Ovary (tissue), 9 donors: ENCODE results near the gene CARMIL1. TPM values are rescaled to one million over a fixed set of nuclear protein-coding genes. Genes with fewer than 3 reads are reported as not detected.
A peak's percentile ranks its signal among the peaks of the same experiment; 100 is the strongest.

Experiments
- DNase-seq, 5 donors: peaks; one replicate each; pipeline ENCODE4 v3.0.0-alpha.2; 2019 to 2020
- H3K27ac ChIP-seq, 2 donors: fragments of 200-600 bp; one replicate each; pipeline versions ENCODE4 v1.5.1 to v1.8.0; 2019 to 2022
- H3K27me3 ChIP-seq: fragments of 200-600 bp; one replicate; pipeline ENCODE4 v1.8.0; 2022
- H3K36me3 ChIP-seq: fragments of 200-600 bp; sonication (generic); one replicate; pipeline ENCODE4 v1.5.1; 2019
- H3K4me1 ChIP-seq: one replicate; pipeline ENCODE4 v1.8.1; 2013; ENCODE audit warnings: mild to moderate bottlenecking, moderate library complexity; ENCODE audit not compliant: insufficient read depth
- H3K4me3 ChIP-seq: fragments of 200-600 bp; sonication (generic); one replicate; pipeline ENCODE4 v1.5.1; 2017
- H3K9me3 ChIP-seq, 2 donors: fragments of 200-600 bp in 1 of 2; sonication (generic) in 1 of 2; one replicate each; pipeline versions ENCODE4 v1.5.1 to v1.8.1; 2013 to 2019; ENCODE audit warnings: mild to moderate bottlenecking in 1 of 2, moderate library complexity in 1 of 2
- CTCF ChIP-seq, 3 donors: fragments of 450-650 bp in 2 of 3; fragments of 200-600 bp in 1 of 3; IDR thresholded peaks; one replicate each; pipeline versions ENCODE4 v1.5.1 to v1.8.0; 2016 to 2022; ENCODE audit warnings: antibody characterized with exemption in 3 of 3, mild to moderate bottlenecking in 1 of 3
- EP300 ChIP-seq: sonication (generic); formaldehyde crosslinking; IDR thresholded peaks from one replicate; pipeline ENCODE4 v1.6.1; 2017; ENCODE audit warnings: antibody characterized with exemption
- POLR2A ChIP-seq: fragments of 450-650 bp; IDR thresholded peaks from one replicate; pipeline ENCODE4 v1.6.1; 2017; ENCODE audit warnings: antibody characterized with exemption, mild to moderate bottlenecking, moderate library complexity
- WGBS, 3 donors: extraction: QIAGEN DNeasy Blood & Tissue Kit in 1 of 3; methylation state at CpG; one replicate each; pipeline versions ENCODE4 v1.1.5 to v1.1.7; 2013 to 2017; 5-methylcytosine and 5-hydroxymethylcytosine counted together
- intact Hi-C, 4 donors: fragments of 100-400 bp; cut with DNase I; formaldehyde crosslinking; loops; one replicate each; pipeline versions ENCODE4 v1.11.0 to v1.15.1; 2022 to 2023
- polyA plus RNA-seq, 2 donors: library from polyadenylated mRNA; stranded (reverse); fragments of 200-250 nt in 1 of 2; fragments of 350-450 nt in 1 of 2; fragmentation: Illumina TruSeq in 1 of 2; extraction: RNeasy Lipid Tissue Mini Kit (QIAGEN cat#74804) in 1 of 2; gene quantifications; one replicate each; pipeline ENCODE4 v1.2.3, GENCODE V29; 2013 to 2014
- total RNA-seq, 7 donors: library from RNA; depleted of rRNA in 2 of 7; stranded (reverse); fragments of >200 nt in 2 of 7; fragmentation: NEBNext Ultra II Directional in 3 of 7; extraction: Animal tissue kit (Norgen Biotek cat#: 25700) in 3 of 7; gene quantifications; one replicate each; pipeline versions ENCODE4 v1.1.0 to v1.2.4, GENCODE V29; 2016 to 2023
- donor health status: DM: no; HTN: no; CAD: no; lungs with moderate emphysema.
- donor health status: DM: no; HTN: no; CAD: no.
- donor health status: Bipolar disorder and iron deficiency.
- donor health status: DM: yes; HTN: yes; CAD: no.
- donor health status: DM: no; HTN: no; CAD: no.
- donor health status: DM: yes; HTN: yes; CAD: no.

CARMIL1 gene
- total and polyA plus RNA-seq, 9 donors: 6.4 to 25.6 (median 16.8) TPM

GRCh38 chr6:25311331-25311840, 32.2 kb downstream of the CARMIL1 start:
- DNase-seq: no peak
- 93 to 96% (median 95%) methylated on average over 1 of the region's 1 CpG for WGBS, 3 donors
- peaks cover 11% of the 10 kb centered on the region for H3K4me1 ChIP-seq

GRCh38 chr6:25312034-25312620, 33.0 kb downstream of the CARMIL1 start:
- WGBS, 3 donors: 18 to 27% (median 25%) methylated on average over 2 of the region's 2 CpGs
- peak overlapping the region in 1 of 2 donors; percentile 41 for H3K27ac ChIP-seq
- TF ChIP-seq POLR2A (no peak), EP300 (no peak), CTCF (IDR thresholded peaks at IDR 0.05) (no peak)

More at GRCh38 chr6:25311331-25311840, 32.2 kb downstream of the CARMIL1 start:
- intact Hi-C loops: no loop called here
- H3K4me3 ChIP-seq: no peak overlapping the region
- H3K27me3 ChIP-seq: no peaks in the 10 kb centered on the region
- H3K9me3 ChIP-seq: no peaks in the 10 kb centered on the region
- H3K27ac ChIP-seq: peak overlapping the region in 1 of 2 donors; percentile 41
- no peak for TF ChIP-seq POLR2A
- TF ChIP-seq EP300: no peak
- TF ChIP-seq CTCF (IDR thresholded peaks at IDR 0.05): no peak
- H3K36me3 ChIP-seq: no peaks in the 10 kb centered on the region

GRCh38 chr6:25312703-25313102, 33.5 kb downstream of the CARMIL1 start:
- Histone ChIP-seq H3K27ac (peak overlapping the region in 1 of 2 donors; percentile 41), H3K36me3 (no peaks in the 10 kb centered on the region), H3K27me3 (no peaks in the 10 kb centered on the region), H3K4me1 (peaks cover 11% of the 10 kb centered on the region), H3K4me3 (no peak overlapping the region), H3K9me3 (no peaks in the 10 kb centered on the region)
- DNase-seq: no peak
- intact Hi-C loops: no loop called here
- 0 to 3% (median 0%) methylated on average over 2 of the region's 2 CpGs for WGBS, 3 donors
- TF ChIP-seq CTCF (IDR thresholded peaks at IDR 0.05) (no peak), EP300 (no peak), POLR2A (no peak)

More at GRCh38 chr6:25312034-25312620, 33.0 kb downstream of the CARMIL1 start:
- Histone ChIP-seq H3K27me3 (no peaks in the 10 kb centered on the region), H3K9me3 (no peaks in the 10 kb centered on the region), H3K36me3 (no peaks in the 10 kb centered on the region), H3K4me3 (no peak overlapping the region), H3K4me1 (peaks cover 11% of the 10 kb centered on the region)
- intact Hi-C loops: no loop called here
- DNase-seq: no peak

GRCh38 chr6:25314509-25315175, 35.5 kb downstream of the CARMIL1 start:
- no peak overlapping the region for H3K4me3 ChIP-seq
- H3K4me1 ChIP-seq: peaks cover 9% of the 10 kb centered on the region
- H3K27ac ChIP-seq: no peak overlapping the region
- WGBS, 3 donors: 83 to 96% (median 96%) methylated on average over 2 of the region's 2 CpGs
- no peaks in the 10 kb centered on the region for H3K27me3 ChIP-seq
- H3K9me3 ChIP-seq: no peaks in the 10 kb centered on the region
- intact Hi-C loops: no loop called here
- no peak for TF ChIP-seq POLR2A
- TF ChIP-seq EP300: no peak
- TF ChIP-seq CTCF (IDR thresholded peaks at IDR 0.05): no peak
- DNase-seq: no peak
- no peaks in the 10 kb centered on the region for H3K36me3 ChIP-seq
